ENCODE data around the gene CTSO.

- TF ChIP-seq EZH2phosphoT487 (IDR thresholded peaks at IDR 0.05; ENCODE audit: unreplicated experiment) = no peak
- no peak for TF ChIP-seq CTCF (conservative IDR thresholded peaks at IDR 0.05; ENCODE audit: low read depth in 2 of 2)
- TF ChIP-seq POLR2AphosphoS5 (IDR thresholded peaks at IDR 0.05; ENCODE audit: low read depth) = no peak
Measured at GRCh38 chr4:155964016-155964891, 10.6 kb upstream of the CTSO start.

Data from GM23338 (cell line).